B cell (primary cell): Measurements from ENCODE around the gene UPK3A. TPM values are rescaled to one million over a fixed set of nuclear protein-coding genes. Genes with fewer than 3 reads are reported as not detected.

Source experiments
- ATAC-seq: fragments of 200-7000 bp; cut with Tn5 transposase; one replicate; pipeline ENCODE4 v1.10.0; 2021; ENCODE audit warnings: low read depth, mild to moderate bottlenecking, moderate number of reproducible peaks, moderate library complexity
- CTCF ChIA-PET: fragments of 350-600 bp; sonication (Branson Sonifier 250); formaldehyde crosslinking; loops from one replicate; lab custom pipeline; 2021; ENCODE audit warnings: antibody characterized with exemption, inconsistent platforms; lab: Charles Lee
- POLR2A ChIA-PET: fragments of 350-600 bp; sonication (Branson Sonifier 250); formaldehyde crosslinking; loops from one replicate; lab custom pipeline; 2021; ENCODE audit warnings: antibody characterized with exemption; lab: Charles Lee
- DNase-seq: peaks from one replicate; pipeline ENCODE4 v3.0.0; 2013
- H2AFZ ChIP-seq: 2 replicates; pipeline ENCODE4 v1.6.1; 2012; ENCODE audit warnings: mild to moderate bottlenecking, low read depth, low read length; ENCODE audit not compliant: insufficient read depth, poor library complexity, severe bottlenecking
- H3K27ac ChIP-seq, 2 donors: 1 replicate in 1 of 2; 2 replicates in 1 of 2; pipeline ENCODE4 v1.5.1; 2012 to 2013; ENCODE audit warnings: low read length in 2 of 2, mild to moderate bottlenecking in 2 of 2, moderate library complexity in 1 of 2
- H3K27me3 ChIP-seq, 4 experiments: fragments of 200-600 bp in 1 of 4; sonication (generic) in 1 of 4; replicated peaks in 1 of 4; 1 replicate in 2 of 4; 2 replicates in 2 of 4; pipeline versions ENCODE4 v1.6.1 to v1.7.0; 2013 to 2016; ENCODE audit warnings: low read length in 3 of 4, mild to moderate bottlenecking in 2 of 4, mixed read lengths in 1 of 4, moderate library complexity in 1 of 4; ENCODE audit not compliant: insufficient read depth in 4 of 4, control insufficient read depth in 3 of 4; ENCODE audit errors: control extremely low read depth in 1 of 4
- H3K36me3 ChIP-seq, 2 experiments: replicated peaks in 1 of 2; 1 replicate in 1 of 2; 2 replicates in 1 of 2; pipeline versions ENCODE4 v1.6.1 to v1.7.1; 2013; ENCODE audit warnings: low read length in 1 of 2; ENCODE audit not compliant: insufficient read depth in 2 of 2, control insufficient read depth in 1 of 2; ENCODE audit errors: control extremely low read depth in 1 of 2, extremely low read depth in 1 of 2
- H3K4me1 ChIP-seq, 2 donors: fragments of 200-600 bp in 1 of 2; sonication (generic) in 1 of 2; 1 replicate in 1 of 2; 2 replicates in 1 of 2; pipeline versions ENCODE4 v1.5.1 to v1.6.1; 2013 to 2017; ENCODE audit warnings: low read length in 2 of 2; ENCODE audit not compliant: control insufficient read depth in 2 of 2, insufficient read depth in 2 of 2
- H3K4me2 ChIP-seq: replicated peaks from 2 replicates; pipeline ENCODE3; 2012; ENCODE audit warnings: mild to moderate bottlenecking, low read depth, low read length; ENCODE audit not compliant: poor library complexity, severe bottlenecking
- H3K4me3 ChIP-seq, 5 experiments: fragments of 200-600 bp in 1 of 5; sonication (generic) in 1 of 5; 1 replicate in 3 of 5; 2 replicates in 2 of 5; pipeline versions ENCODE4 v1.5.1 to v1.7.0; 2011 to 2016; ENCODE audit warnings: low read length in 4 of 5, mild to moderate bottlenecking in 4 of 5, low read depth in 2 of 5, control low read depth in 1 of 5, moderate library complexity in 1 of 5; ENCODE audit not compliant: insufficient read depth in 1 of 5; ENCODE audit errors: control extremely low read depth in 1 of 5, extremely low read depth in 1 of 5
- H3K79me2 ChIP-seq: fragments of 200-600 bp; sonication (generic); one replicate; pipeline ENCODE4 v1.6.0; 2016; ENCODE audit warnings: low read length; ENCODE audit not compliant: control insufficient read depth, insufficient read depth
- H3K9ac ChIP-seq: fragments of 200-600 bp; sonication (generic); 2 replicates; pipeline ENCODE4 v1.6.1; 2017; ENCODE audit warnings: mild to moderate bottlenecking, low read length, moderate library complexity
- H3K9me3 ChIP-seq, 3 donors: one replicate each; pipeline versions ENCODE4 v1.6.1 to v1.7.1; 2013; ENCODE audit warnings: low read length in 2 of 3; ENCODE audit not compliant: control insufficient read depth in 2 of 3, insufficient read depth in 1 of 3; ENCODE audit errors: control extremely low read depth in 1 of 3
- H4K20me1 ChIP-seq: 2 replicates; pipeline ENCODE4 v1.6.0; 2012; ENCODE audit warnings: mild to moderate bottlenecking, low read length; ENCODE audit not compliant: insufficient read depth, control insufficient read depth, poor library complexity, severe bottlenecking
- H3K27ac Mint-ChIP-seq: one replicate; pipeline ENCODE4 v1.8.0; 2021; ENCODE audit warnings: mixed read lengths
- H3K27me3 Mint-ChIP-seq: one replicate; pipeline ENCODE4 v1.8.0; 2021; ENCODE audit warnings: mixed read lengths
- H3K4me1 Mint-ChIP-seq: one replicate; pipeline ENCODE4 v1.8.0; 2021; ENCODE audit warnings: mixed read lengths
- H3K4me3 Mint-ChIP-seq: one replicate; pipeline ENCODE4 v1.8.0; 2021; ENCODE audit warnings: mixed read lengths
- H3K9me3 Mint-ChIP-seq: one replicate; pipeline ENCODE4 v1.8.0; 2022; ENCODE audit warnings: mixed read lengths; ENCODE audit not compliant: insufficient read depth
- CTCF ChIP-seq: fragments of 200-600 bp; IDR thresholded peaks from one replicate; pipeline ENCODE4 v1.8.0; 2022; ENCODE audit warnings: antibody characterized with exemption, mild to moderate bottlenecking
- EZH2 ChIP-seq: IDR thresholded peaks from 2 replicates; pipeline ENCODE4 v1.6.1; 2012; ENCODE audit warnings: borderline replicate concordance, low read depth, mild to moderate bottlenecking, moderate library complexity, low read length; ENCODE audit not compliant: insufficient read depth, poor library complexity, severe bottlenecking
- WGBS: methylation state at CpG from one replicate; pipeline ENCODE4 v1.1.5; 2013; ENCODE audit warnings: missing lambda C conversion rate; ENCODE audit not compliant: insufficient coverage; 5-methylcytosine and 5-hydroxymethylcytosine counted together
- intact Hi-C: fragments of 100-400 bp; cut with micrococcal nuclease; formaldehyde crosslinking; loops from one replicate; pipeline ENCODE4 v1.10.0; 2022
- polyA plus RNA-seq: library from polyadenylated mRNA; depleted of rRNA; stranded (reverse); fragments of >200 nt; gene quantifications from 2 replicates; pipeline ENCODE4 v1.2.3, GENCODE V29; 2012
- total RNA-seq, 2 donors: library from RNA; stranded (reverse); fragments of 120-200 nt in 1 of 2; gene quantifications; 1 replicate in 1 of 2; 2 replicates in 1 of 2; pipeline versions ENCODE4 v1.2.3 to v1.2.4, GENCODE V29; 2013 to 2022

The UPK3A gene
- total and polyA plus RNA-seq, 2 donors (not counting 1 experiment from before 2014, with no cell fraction given), result not detected

GRCh38 chr22:45291061-45291930 is 6.5 kb downstream of the UPK3A start:
- DNase-seq (no peak), ATAC-seq (no peak)
- Mint-ChIP-seq H3K9me3 (no peaks in the 10 kb centered on the region), H3K27me3 (no peaks in the 10 kb centered on the region), H3K4me1 (peaks cover 43% of the 10 kb centered on the region), H3K27ac (no peak overlapping the region), H3K4me3 (no peak overlapping the region)
- Histone ChIP-seq H3K27ac (no peak overlapping the region), H2AFZ (no peak overlapping the region), H3K36me3 (no peaks in the 10 kb centered on the region), H3K79me2 (no peaks in the 10 kb centered on the region), H4K20me1 (no peaks in the 10 kb centered on the region), H3K9me3 (peaks cover 0 to 20% (median 0%) of the 10 kb centered on the region in 3 donors), H3K4me1 (peaks cover 35 to 74% of the 10 kb centered on the region in 2 donors), H3K27me3 (no peaks in the 10 kb centered on the region), H3K4me2 (no peak overlapping the region), H3K9ac (no peak overlapping the region), H3K4me3 (no peak overlapping the region)
- no peak for TF ChIP-seq CTCF
- no peak for TF ChIP-seq EZH2
- CTCF ChIA-PET, result no interaction called here
- intact Hi-C loops, result no loop called here
- POLR2A ChIA-PET, result no interaction called here
- 95% methylated on average over 6 of the region's 8 CpGs for WGBS

- H3K4me3 ChIP-seq, result no peak overlapping the region
- no peak for DNase-seq
- no peaks in the 10 kb centered on the region for H3K79me2 ChIP-seq
- WGBS, result 70% methylated on average over 9 of the region's 9 CpGs
- POLR2A ChIA-PET, result no interaction called here
- no peak overlapping the region for H3K9ac ChIP-seq
- no peak overlapping the region for H3K4me2 ChIP-seq
- intact Hi-C loops, result no loop called here
- no peaks in the 10 kb centered on the region for H3K27me3 ChIP-seq
- H3K9me3 ChIP-seq, result peaks cover 0 to 20% (median 0%) of the 10 kb centered on the region in 3 donors
- H3K27me3 Mint-ChIP-seq, result no peaks in the 10 kb centered on the region
- TF ChIP-seq EZH2 (no peak), CTCF (no peak)
- no peaks in the 10 kb centered on the region for H3K36me3 ChIP-seq
- H3K4me1 Mint-ChIP-seq, result peaks cover 43% of the 10 kb centered on the region
- no peak overlapping the region for H2AFZ ChIP-seq
- H3K27ac Mint-ChIP-seq, result no peak overlapping the region
- H4K20me1 ChIP-seq, result no peaks in the 10 kb centered on the region
- ATAC-seq, result no peak
- no peak overlapping the region for H3K4me3 Mint-ChIP-seq
- peaks cover 40 to 74% of the 10 kb centered on the region in 2 donors for H3K4me1 ChIP-seq
- no peak overlapping the region for H3K27ac ChIP-seq
- H3K9me3 Mint-ChIP-seq, result no peaks in the 10 kb centered on the region
- CTCF ChIA-PET, result no interaction called here
Observed at GRCh38 chr22:45291931-45292290, 7.2 kb downstream of the UPK3A start.
